GM21576 (cell line): ENCODE measurements around the gene NUDT22.

Source experiments
- ATAC-seq: cut with Tn5 transposase; IDR thresholded peaks from one replicate; pipeline ENCODE4 v1.9.1; 2021; ENCODE audit warnings: mild to moderate bottlenecking, moderate library complexity; ENCODE audit not compliant: unreplicated experiment

Gene NUDT22

DNA sequence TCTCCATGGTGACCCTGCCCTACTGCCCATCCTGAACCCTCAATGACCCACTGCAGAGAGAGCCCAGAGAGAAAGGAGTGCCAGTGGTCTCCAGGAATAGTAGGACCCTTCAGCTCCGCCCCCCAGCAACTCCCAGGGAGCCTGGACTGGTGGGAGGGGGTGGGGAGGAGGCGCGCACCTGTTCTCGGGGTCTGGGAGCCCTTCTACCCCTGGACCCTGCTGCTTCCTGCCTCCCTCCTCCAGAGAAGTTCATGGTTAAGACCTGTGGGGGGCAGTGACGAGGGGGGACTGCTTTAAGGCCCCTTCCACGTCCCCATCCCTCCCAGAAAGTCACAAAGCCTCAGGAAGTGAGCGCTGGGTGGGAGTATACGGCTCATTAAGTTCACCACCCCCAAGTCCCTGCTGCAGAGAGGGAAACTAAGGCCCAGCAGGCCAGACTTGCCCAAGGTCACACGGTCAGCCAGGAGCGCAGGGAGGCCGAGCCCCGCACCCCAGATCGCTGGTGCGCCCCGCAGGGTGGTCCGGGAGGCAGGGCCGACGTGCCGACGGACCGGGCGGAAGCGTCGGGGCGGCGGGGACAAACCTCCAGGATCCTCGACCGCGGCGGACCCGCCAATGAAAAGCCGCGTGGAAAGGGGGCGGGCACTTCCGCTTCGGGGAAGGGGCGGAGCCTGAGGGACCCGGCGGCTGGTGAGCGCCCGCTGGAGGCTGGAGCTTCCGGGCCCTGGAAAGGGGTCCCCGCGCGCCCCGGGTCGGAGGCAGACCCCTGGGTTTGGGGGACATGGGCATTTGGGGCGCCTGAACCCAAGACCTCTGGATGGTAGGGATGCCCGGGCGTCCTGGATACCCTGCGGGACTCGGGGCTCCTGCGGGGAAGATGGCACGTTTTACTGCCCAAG lies at the start of gene NUDT22, which contains the start of gene TRPT1:
Gene NUDT22 (plus strand): TSS at position 667 of the 899 bp plus-strand sequence. CDS start 379 bp downstream, outside the sequence.
Gene TRPT1 (minus strand): TSS at position 579 of the 899 bp plus-strand sequence. CDS start 326 bp downstream, at position 253.
- peak; percentile 36 for ATAC-seq

- ATAC-seq = no peak
These were observed 49.3 kb upstream of the NUDT22 start for GRCh38 chr11:64176751-64177150.

- no peak for ATAC-seq
These were observed 47.9 kb upstream of the NUDT22 start for GRCh38 chr11:64178203-64178602.

GRCh38 chr11:64178951-64179639 lies 47.0 kb upstream of the NUDT22 start:
- no peak for ATAC-seq

DNA sequence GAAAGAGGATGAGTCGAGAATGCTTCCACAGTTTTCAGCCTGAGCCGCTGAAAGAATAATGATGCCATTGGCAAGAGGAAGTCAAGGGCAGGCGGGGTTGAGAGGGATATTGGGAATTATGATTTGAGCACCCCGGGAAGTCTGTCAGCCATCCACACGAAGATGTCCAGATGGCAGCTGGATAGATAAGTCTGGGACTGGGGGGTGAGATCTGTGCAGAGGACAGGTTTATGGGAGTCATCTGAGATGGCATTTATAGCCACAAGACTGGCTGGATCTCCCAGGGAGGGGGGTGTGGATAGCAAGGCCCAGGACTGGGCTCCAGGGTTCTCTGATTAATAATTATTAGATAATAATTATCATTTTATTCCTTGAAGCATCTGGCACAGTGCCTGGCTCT lies 45.2 kb upstream of the NUDT22 start:
- no peak for ATAC-seq

GRCh38 chr11:64181506-64182411 lies 44.3 kb upstream of the NUDT22 start:
- ATAC-seq = no peak

GRCh38 chr11:64183890-64184289 lies 42.2 kb upstream of the NUDT22 start:
- no peak for ATAC-seq

- ATAC-seq = peak; percentile 15
These were observed 40.8 kb upstream of the NUDT22 start for GRCh38 chr11:64185175-64185692.

GRCh38 chr11:64185693-64186491 lies 40.2 kb upstream of the NUDT22 start, which contains the start of gene STIP1:
TSS of gene STIP1 (plus strand) at chr11:64186171. CDS start at chr11:64186262, 91 bp downstream.
- ATAC-seq = peak; percentile 83

- no peak for ATAC-seq
These were observed 39.4 kb upstream of the NUDT22 start for GRCh38 chr11:64186492-64187165.

DNA sequence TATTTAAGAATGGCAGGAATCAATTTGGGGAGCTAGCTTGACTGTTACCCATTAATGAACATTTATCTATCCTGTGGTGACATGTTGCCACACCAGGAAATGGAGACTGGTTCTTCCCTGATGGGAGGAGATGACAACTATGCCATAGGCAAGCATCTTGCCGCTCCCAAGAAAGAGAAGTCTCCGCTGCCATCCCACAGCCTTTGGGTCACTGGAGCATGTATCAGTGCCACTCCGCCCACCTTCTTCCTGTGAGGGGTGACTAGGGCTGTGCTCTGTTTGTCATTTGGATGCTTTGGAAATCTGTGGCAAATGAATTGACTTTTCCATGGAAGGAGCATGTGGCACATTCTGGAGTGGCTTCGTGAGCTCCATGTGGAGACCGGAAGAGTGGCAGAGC lies 33.6 kb upstream of the NUDT22 start:
- ATAC-seq = no peak

GRCh38 chr11:64196626-64197025 lies 29.4 kb upstream of the NUDT22 start:
- ATAC-seq = no peak

DNA sequence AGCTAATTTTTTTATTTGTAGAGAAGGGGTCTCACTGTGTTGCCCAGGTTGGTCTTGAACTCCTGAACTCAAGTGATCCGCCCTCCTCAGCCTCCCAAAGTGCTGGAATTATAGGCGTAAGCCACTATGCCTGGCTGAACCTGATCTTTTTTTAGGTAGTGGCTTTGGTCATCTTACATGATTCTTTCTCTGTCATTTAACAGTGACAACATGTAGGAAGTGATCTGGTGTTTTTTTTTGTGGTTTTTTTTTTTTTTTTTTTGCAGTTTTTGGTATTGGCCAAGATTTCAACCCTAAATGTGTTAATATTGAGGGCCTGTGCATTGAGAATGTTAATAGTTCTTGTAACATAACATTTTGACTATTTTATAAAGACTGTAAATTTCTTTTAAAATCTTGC lies 27.6 kb upstream of the NUDT22 start:
- ATAC-seq = no peak

- no peak for ATAC-seq
These were observed 24.5 kb upstream of the NUDT22 start for GRCh38 chr11:64201543-64201942.

DNA sequence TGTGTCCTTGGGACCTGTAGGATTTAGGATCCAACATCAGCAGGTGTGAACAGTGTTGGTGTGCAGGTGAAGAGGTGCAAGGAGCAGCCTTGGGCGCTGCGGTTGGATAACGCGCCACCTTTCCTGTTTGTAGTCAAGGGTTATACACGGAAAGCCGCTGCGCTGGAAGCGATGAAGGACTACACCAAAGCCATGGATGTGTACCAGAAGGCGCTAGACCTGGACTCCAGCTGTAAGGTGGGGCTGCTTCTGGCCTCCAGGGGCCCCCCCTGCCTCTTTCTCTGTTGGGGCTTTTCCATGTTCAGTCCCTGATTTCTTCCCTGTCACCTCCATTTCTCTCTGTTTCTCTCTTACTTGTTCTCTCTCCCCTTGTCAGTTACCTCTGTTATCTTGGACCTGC lies 23.1 kb upstream of the NUDT22 start:
- no peak for ATAC-seq

- no peak for ATAC-seq
These were observed 22.5 kb upstream of the NUDT22 start for GRCh38 chr11:64203421-64204079.

DNA sequence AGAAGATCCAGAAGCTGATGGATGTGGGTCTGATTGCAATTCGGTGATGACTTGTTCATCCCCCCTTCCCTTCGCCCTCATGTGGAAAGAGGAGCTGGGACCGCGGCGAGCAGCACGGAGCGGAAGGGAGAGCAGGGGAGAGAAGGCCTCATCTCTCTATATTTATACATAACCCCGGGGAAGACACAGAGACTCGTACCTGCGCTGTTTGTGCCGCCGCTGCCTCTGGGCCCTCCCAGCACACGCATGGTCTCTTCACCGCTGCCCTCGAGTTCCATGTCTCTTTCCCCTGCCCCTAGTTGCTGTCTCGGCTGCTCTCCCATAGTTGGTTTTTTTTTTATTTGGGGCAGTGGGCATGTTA lies 22.0 kb upstream of the NUDT22 start:
- ATAC-seq = no peak

GRCh38 chr11:64204464-64204989 lies 21.5 kb upstream of the NUDT22 start:
- ATAC-seq = no peak
